Stimulated activated CD4-positive, alpha-beta T cell treated with anti-CD3 and anti-CD28 coated beads, Interleukin-12 subunit alpha, Interleukin-12 subunit beta, amount 100 ng/mL, for 48 hours (primary cell): ENCODE data around the gene CLDND1.
"Not testable (repeated sequence)": the region's sequence is repeated elsewhere in the genome, so short reads cannot be mapped to it uniquely, and the experiment has no call there.

Experiments
- DNase-seq, 3 donors: peaks; one replicate each; pipeline ENCODE4 v3.0.0-alpha.2; 2020; ENCODE audit warnings: low read depth in 2 of 3, low spot score in 1 of 3

Gene CLDND1

GRCh38 chr3:98522544-98523281 is at the start of gene CLDND1:
Gene CLDND1 (minus strand): TSS chr3:98522902. CDS start chr3:98521424, 1,478 bp downstream.
- DNase-seq, result peak; percentile 88 to 93 (median 93)

GRCh38 chr3:98568402-98568801 is 45.7 kb upstream of the CLDND1 start:
- DNase-seq, result no peak

GRCh38 chr3:98567666-98568270 is 45.1 kb upstream of the CLDND1 start:
- no peak for DNase-seq

- DNase-seq, result no peak
These were observed 43.1 kb upstream of the CLDND1 start for GRCh38 chr3:98565843-98566242.

GRCh38 chr3:98565237-98565643 is 42.5 kb upstream of the CLDND1 start:
- DNase-seq, result no peak

- DNase-seq, result no peak
These were observed 41.7 kb upstream of the CLDND1 start for GRCh38 chr3:98564282-98565005.

GRCh38 chr3:98563661-98564281 is 41.1 kb upstream of the CLDND1 start:
- DNase-seq, result no peak

- DNase-seq, result no peak
These were observed 39.2 kb upstream of the CLDND1 start for GRCh38 chr3:98561727-98562521.

GRCh38 chr3:98560911-98561310 is 38.2 kb upstream of the CLDND1 start:
- no peak for DNase-seq

GRCh38 chr3:98559769-98560168 is 37.1 kb upstream of the CLDND1 start:
- DNase-seq, result not testable (repeated sequence)

GRCh38 chr3:98558100-98558827 is 35.6 kb upstream of the CLDND1 start:
- no peak for DNase-seq

GRCh38 chr3:98557324-98558010 is 34.8 kb upstream of the CLDND1 start:
- peak in 1 of 3 donors; percentile 41 for DNase-seq

- peak; percentile 62 to 77 (median 65) for DNase-seq
These were observed 33.7 kb upstream of the CLDND1 start for GRCh38 chr3:98556164-98557130.

GRCh38 chr3:98555025-98555379 is 32.3 kb upstream of the CLDND1 start:
- DNase-seq, result no peak

GRCh38 chr3:98554580-98554979 is 31.9 kb upstream of the CLDND1 start:
- DNase-seq, result no peak

GRCh38 chr3:98553753-98554152 is 31.1 kb upstream of the CLDND1 start:
- DNase-seq, result no peak

GRCh38 chr3:98553021-98553563 is 30.4 kb upstream of the CLDND1 start:
- no peak for DNase-seq
